Measurements from ENCODE around the gene TYW1. TPM values are rescaled to one million over a fixed set of nuclear protein-coding genes. Genes with fewer than 3 reads are reported as not detected.
A peak's percentile ranks its signal among the peaks of the same experiment; 100 is the strongest.
"Not testable (repeated sequence)": the region's sequence is repeated elsewhere in the genome, so short reads cannot be mapped to it uniquely, and the experiment has no call there.

The TYW1 gene
- polyA plus RNA-seq, 4 donors = 3.4 to 18.8 (median 8.1) TPM

GRCh38 chr7:67105377-67105776 lies 108.7 kb downstream of the TYW1 start:
- DNase-seq = peak; percentile 27 to 67
- no peaks in the 10 kb centered on the region for H3K27me3 ChIP-seq (ENCODE audit: control insufficient read depth in 3 of 3, insufficient read depth in 3 of 3, low read length in 3 of 3)
- no peak for FAIRE-seq
- WGBS, 3 donors = 7 to 34% (median 20%) methylated on average over 4 of the region's 4 CpGs
- H3K9me3 ChIP-seq (ENCODE audit: control insufficient read depth in 2 of 2, insufficient read depth in 1 of 2, low read depth in 1 of 2, low read length in 1 of 2) = no peaks in the 10 kb centered on the region
- H3K27ac ChIP-seq (ENCODE audit: low read depth in 1 of 3, low read length in 2 of 3) = peak overlapping the region in 1 of 3 donors; percentile 84
- peaks cover 0 to 29% (median 0%) of the 10 kb centered on the region in 3 donors for H3K4me1 ChIP-seq (ENCODE audit: control insufficient read depth in 3 of 3, insufficient read depth in 2 of 3, low read depth in 1 of 3, low read length in 2 of 3)
- H3K4me3 ChIP-seq (ENCODE audit: low read depth in 1 of 3, low read length in 3 of 3) = no peak overlapping the region
- H3K36me3 ChIP-seq (ENCODE audit: control insufficient read depth in 3 of 3, insufficient read depth in 2 of 3, low read depth in 1 of 3, low read length in 3 of 3) = peaks cover 0 to 5% (median 0%) of the 10 kb centered on the region in 3 donors

GRCh38 chr7:67106255-67106654 lies 109.6 kb downstream of the TYW1 start:
- WGBS, 3 donors = 86 to 95% (median 89%) methylated on average over 4 of the region's 4 CpGs
- FAIRE-seq; H3K9me3 ChIP-seq (ENCODE audit: control insufficient read depth in 2 of 2, insufficient read depth in 1 of 2, low read depth in 1 of 2, low read length in 1 of 2); H3K36me3 ChIP-seq (ENCODE audit: control insufficient read depth in 3 of 3, insufficient read depth in 2 of 3, low read depth in 1 of 3, low read length in 3 of 3); H3K4me3 ChIP-seq (ENCODE audit: low read depth in 1 of 3, low read length in 3 of 3); H3K27me3 ChIP-seq (ENCODE audit: control insufficient read depth in 3 of 3, insufficient read depth in 3 of 3, low read length in 3 of 3): not testable (repeated sequence)
- H3K27ac ChIP-seq (ENCODE audit: low read depth in 1 of 3, low read length in 2 of 3) = peak overlapping the region in 1 of 3 donors; percentile 51
- peak in 1 of 2 donors; percentile 45 for DNase-seq
- H3K4me1 ChIP-seq (ENCODE audit: control insufficient read depth in 3 of 3, insufficient read depth in 2 of 3, low read depth in 1 of 3, low read length in 2 of 3) = peaks cover 0 to 28% (median 0%) of the 10 kb centered on the region in 3 donors

DNA sequence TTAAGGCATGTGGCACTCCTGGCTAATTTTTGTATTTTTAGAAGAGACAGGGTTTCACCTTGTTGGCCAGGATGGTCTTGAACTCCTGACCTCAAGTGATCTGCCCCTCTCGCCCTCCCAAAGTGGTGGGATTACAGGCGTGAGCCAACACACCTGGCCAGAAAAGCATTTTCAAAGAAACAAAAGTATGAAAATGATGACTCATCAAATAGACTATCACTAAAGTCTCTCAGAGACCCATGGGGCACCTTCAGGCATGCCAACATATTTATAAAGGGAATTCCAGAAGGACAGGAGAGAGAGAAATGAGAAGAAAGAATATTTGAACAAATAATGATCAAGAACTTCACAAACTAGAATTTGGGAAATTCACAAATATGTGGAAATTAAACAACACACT lies 114.7 kb downstream of the TYW1 start:
- not testable (repeated sequence) for H3K27me3 ChIP-seq (ENCODE audit: control insufficient read depth in 3 of 3, insufficient read depth in 3 of 3, low read length in 3 of 3); FAIRE-seq; DNase-seq; H3K4me3 ChIP-seq (ENCODE audit: low read depth in 1 of 3, low read length in 3 of 3); H3K36me3 ChIP-seq (ENCODE audit: control insufficient read depth in 3 of 3, insufficient read depth in 2 of 3, low read depth in 1 of 3, low read length in 3 of 3); H3K9me3 ChIP-seq (ENCODE audit: control insufficient read depth in 2 of 2, insufficient read depth in 1 of 2, low read depth in 1 of 2, low read length in 1 of 2); H3K27ac ChIP-seq (ENCODE audit: low read depth in 1 of 3, low read length in 2 of 3); H3K4me1 ChIP-seq (ENCODE audit: control insufficient read depth in 3 of 3, insufficient read depth in 2 of 3, low read depth in 1 of 3, low read length in 2 of 3)
- 93 to 100% (median 93%) methylated on average over 2 of the region's 2 CpGs for WGBS, 3 donors

GRCh38 chr7:67114483-67115246 lies 118.0 kb downstream of the TYW1 start:
- H3K9me3 ChIP-seq (ENCODE audit: control insufficient read depth in 2 of 2, insufficient read depth in 1 of 2, low read depth in 1 of 2, low read length in 1 of 2); FAIRE-seq; H3K4me1 ChIP-seq (ENCODE audit: control insufficient read depth in 3 of 3, insufficient read depth in 2 of 3, low read depth in 1 of 3, low read length in 2 of 3); H3K27me3 ChIP-seq (ENCODE audit: control insufficient read depth in 3 of 3, insufficient read depth in 3 of 3, low read length in 3 of 3); H3K36me3 ChIP-seq (ENCODE audit: control insufficient read depth in 3 of 3, insufficient read depth in 2 of 3, low read depth in 1 of 3, low read length in 3 of 3); H3K4me3 ChIP-seq (ENCODE audit: low read depth in 1 of 3, low read length in 3 of 3): not testable (repeated sequence)
- peak overlapping the region in 1 of 3 donors; percentile 47 for H3K27ac ChIP-seq (ENCODE audit: low read depth in 1 of 3, low read length in 2 of 3)
- DNase-seq = peak; percentile 41 to 52

GRCh38 chr7:67120491-67120890 lies 123.9 kb downstream of the TYW1 start:
- H3K36me3 ChIP-seq (ENCODE audit: control insufficient read depth in 3 of 3, insufficient read depth in 2 of 3, low read depth in 1 of 3, low read length in 3 of 3); H3K27me3 ChIP-seq (ENCODE audit: control insufficient read depth in 3 of 3, insufficient read depth in 3 of 3, low read length in 3 of 3); H3K4me1 ChIP-seq (ENCODE audit: control insufficient read depth in 3 of 3, insufficient read depth in 2 of 3, low read depth in 1 of 3, low read length in 2 of 3); DNase-seq; H3K9me3 ChIP-seq (ENCODE audit: control insufficient read depth in 2 of 2, insufficient read depth in 1 of 2, low read depth in 1 of 2, low read length in 1 of 2); H3K27ac ChIP-seq (ENCODE audit: low read depth in 1 of 3, low read length in 2 of 3); H3K4me3 ChIP-seq (ENCODE audit: low read depth in 1 of 3, low read length in 3 of 3); FAIRE-seq: not testable (repeated sequence)
- WGBS, 3 donors = 83 to 93% (median 91%) methylated on average over 2 of the region's 2 CpGs

GRCh38 chr7:67128257-67128656 lies 131.6 kb downstream of the TYW1 start:
- peak in 1 of 2 donors; percentile 25 for DNase-seq
- H3K4me3 ChIP-seq (ENCODE audit: low read depth in 1 of 3, low read length in 3 of 3); H3K9me3 ChIP-seq (ENCODE audit: control insufficient read depth in 2 of 2, insufficient read depth in 1 of 2, low read depth in 1 of 2, low read length in 1 of 2); H3K27me3 ChIP-seq (ENCODE audit: control insufficient read depth in 3 of 3, insufficient read depth in 3 of 3, low read length in 3 of 3); FAIRE-seq; H3K36me3 ChIP-seq (ENCODE audit: control insufficient read depth in 3 of 3, insufficient read depth in 2 of 3, low read depth in 1 of 3, low read length in 3 of 3): not testable (repeated sequence)
- 72 to 74% (median 74%) methylated on average over 5 of the region's 5 CpGs for WGBS, 3 donors
- Histone ChIP-seq H3K27ac (ENCODE audit: low read depth in 1 of 3, low read length in 2 of 3) (peak overlapping the region in 2 of 3 donors; percentile 67 to 85), H3K4me1 (ENCODE audit: control insufficient read depth in 3 of 3, insufficient read depth in 2 of 3, low read depth in 1 of 3, low read length in 2 of 3) (peaks cover 0 to 15% (median 4%) of the 10 kb centered on the region in 3 donors)

DNA sequence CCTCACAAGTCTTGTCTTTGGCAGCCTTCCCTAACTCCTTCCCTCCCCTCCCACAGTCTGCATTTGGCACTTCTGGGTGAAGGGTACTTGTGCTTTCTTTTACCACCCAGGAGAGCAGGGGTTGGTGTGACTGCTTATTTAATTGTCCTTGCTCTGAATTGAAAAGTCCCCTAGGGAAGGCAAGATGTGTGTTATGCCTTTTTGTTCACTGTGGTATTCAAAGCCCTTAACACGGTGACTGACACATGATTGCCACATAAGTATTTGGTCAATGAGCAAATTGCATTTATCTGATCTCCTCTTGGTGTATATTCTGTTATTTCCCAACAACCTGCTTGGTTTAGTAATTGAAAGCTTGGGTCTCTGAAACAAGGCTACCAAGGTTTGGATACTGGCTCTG lies 134.1 kb downstream of the TYW1 start:
- DNase-seq = peak in 1 of 2 donors; percentile 30
- not testable (repeated sequence) for H3K4me3 ChIP-seq (ENCODE audit: low read depth in 1 of 3, low read length in 3 of 3); H3K36me3 ChIP-seq (ENCODE audit: control insufficient read depth in 3 of 3, insufficient read depth in 2 of 3, low read depth in 1 of 3, low read length in 3 of 3); FAIRE-seq; H3K27me3 ChIP-seq (ENCODE audit: control insufficient read depth in 3 of 3, insufficient read depth in 3 of 3, low read length in 3 of 3); H3K9me3 ChIP-seq (ENCODE audit: control insufficient read depth in 2 of 2, insufficient read depth in 1 of 2, low read depth in 1 of 2, low read length in 1 of 2)
- Histone ChIP-seq H3K4me1 (ENCODE audit: control insufficient read depth in 3 of 3, insufficient read depth in 2 of 3, low read depth in 1 of 3, low read length in 2 of 3) (peaks cover 0 to 15% (median 4%) of the 10 kb centered on the region in 3 donors), H3K27ac (ENCODE audit: low read depth in 1 of 3, low read length in 2 of 3) (peak overlapping the region in 1 of 3 donors; percentile 85)
- WGBS, 3 donors = 81 to 95% (median 84%) methylated on average over 1 of the region's 1 CpG

GRCh38 chr7:67134912-67135311 lies 138.3 kb downstream of the TYW1 start:
- H3K27ac ChIP-seq (ENCODE audit: low read depth in 1 of 3, low read length in 2 of 3); DNase-seq; H3K27me3 ChIP-seq (ENCODE audit: control insufficient read depth in 3 of 3, insufficient read depth in 3 of 3, low read length in 3 of 3); H3K4me1 ChIP-seq (ENCODE audit: control insufficient read depth in 3 of 3, insufficient read depth in 2 of 3, low read depth in 1 of 3, low read length in 2 of 3); H3K9me3 ChIP-seq (ENCODE audit: control insufficient read depth in 2 of 2, insufficient read depth in 1 of 2, low read depth in 1 of 2, low read length in 1 of 2); FAIRE-seq; H3K4me3 ChIP-seq (ENCODE audit: low read depth in 1 of 3, low read length in 3 of 3); H3K36me3 ChIP-seq (ENCODE audit: control insufficient read depth in 3 of 3, insufficient read depth in 2 of 3, low read depth in 1 of 3, low read length in 3 of 3): not testable (repeated sequence)
- WGBS, 3 donors = 79 to 93% (median 89%) methylated on average over 1 of the region's 1 CpG
